BE2C (cell line): ENCODE measurements around the gene PASK.

Source experiments
- DNase-seq: peaks from one replicate; pipeline ENCODE4 v3.0.0-alpha.2; 2020
- H3K27me3 ChIP-seq: fragments of 250-450 bp; sonication (Bioruptor Pico); 2 replicates; pipeline ENCODE4 v1.5.1; 2020; ENCODE audit warnings: mild to moderate bottlenecking
- H3K36me3 ChIP-seq: fragments of 250-450 bp; sonication (Bioruptor Pico); 2 replicates; pipeline ENCODE4 v1.5.1; 2020; ENCODE audit warnings: mild to moderate bottlenecking
- H3K4me1 ChIP-seq: fragments of 250-450 bp; sonication (Bioruptor Pico); 2 replicates; pipeline ENCODE4 v1.5.1; 2020
- H3K4me3 ChIP-seq: 2 replicates; pipeline ENCODE4 v1.5.1; 2011; ENCODE audit warnings: low read depth, low read length
- H3K9me3 ChIP-seq: fragments of 250-450 bp; sonication (Bioruptor Pico); 2 replicates; pipeline ENCODE4 v1.5.1; 2020
- CTCF ChIP-seq: IDR thresholded peaks from 2 replicates; pipeline ENCODE4 v1.5.1; 2012; ENCODE audit warnings: mild to moderate bottlenecking, low read depth, low read length

PASK gene

GRCh38 chr2:241120440-241120839 is 28.8 kb downstream of the PASK start:
- no peak for TF ChIP-seq CTCF
- Histone ChIP-seq H3K36me3 (peaks cover 19% of the 10 kb centered on the region), H3K4me3 (no peak overlapping the region), H3K9me3 (no peaks in the 10 kb centered on the region), H3K4me1 (no peaks in the 10 kb centered on the region), H3K27me3 (no peaks in the 10 kb centered on the region)
- DNase-seq: no peak

- Histone ChIP-seq H3K27me3 (no peaks in the 10 kb centered on the region), H3K36me3 (peaks cover 24% of the 10 kb centered on the region), H3K4me3 (no peak overlapping the region), H3K4me1 (no peaks in the 10 kb centered on the region), H3K9me3 (no peaks in the 10 kb centered on the region)
- no peak for TF ChIP-seq CTCF
- DNase-seq: no peak
These were observed 30.4 kb downstream of the PASK start for GRCh38 chr2:241118737-241119505.

GRCh38 chr2:241116606-241117560 is 32.4 kb downstream of the PASK start:
- Histone ChIP-seq H3K9me3 (no peaks in the 10 kb centered on the region), H3K4me3 (no peak overlapping the region), H3K4me1 (no peaks in the 10 kb centered on the region), H3K27me3 (no peaks in the 10 kb centered on the region), H3K36me3 (peaks cover 16% of the 10 kb centered on the region)
- TF ChIP-seq CTCF: no peak
- no peak for DNase-seq

- no peak for TF ChIP-seq CTCF
- Histone ChIP-seq H3K27me3 (no peaks in the 10 kb centered on the region), H3K36me3 (peaks cover 6% of the 10 kb centered on the region), H3K9me3 (no peaks in the 10 kb centered on the region), H3K4me1 (no peaks in the 10 kb centered on the region), H3K4me3 (no peak overlapping the region)
- DNase-seq: no peak
These were observed 33.9 kb downstream of the PASK start for GRCh38 chr2:241115361-241115760.

GRCh38 chr2:241114836-241115235 is 34.4 kb downstream of the PASK start:
- DNase-seq: no peak
- Histone ChIP-seq H3K4me3 (no peak overlapping the region), H3K4me1 (no peaks in the 10 kb centered on the region)

More at GRCh38 chr2:241114836-241115235, 34.4 kb downstream of the PASK start:
- no peak for TF ChIP-seq CTCF
- no peaks in the 10 kb centered on the region for H3K9me3 ChIP-seq
- peaks cover 5% of the 10 kb centered on the region for H3K36me3 ChIP-seq
- H3K27me3 ChIP-seq: no peaks in the 10 kb centered on the region
